HG03460 (cell line): Measurements from ENCODE around the gene FBXL19.
A peak's percentile ranks its signal among the peaks of the same experiment; 100 is the strongest.

Experiments
- ATAC-seq: cut with Tn5 transposase; IDR thresholded peaks from one replicate; pipeline ENCODE4 v1.9.1; 2021; ENCODE audit not compliant: unreplicated experiment

FBXL19 gene

DNA sequence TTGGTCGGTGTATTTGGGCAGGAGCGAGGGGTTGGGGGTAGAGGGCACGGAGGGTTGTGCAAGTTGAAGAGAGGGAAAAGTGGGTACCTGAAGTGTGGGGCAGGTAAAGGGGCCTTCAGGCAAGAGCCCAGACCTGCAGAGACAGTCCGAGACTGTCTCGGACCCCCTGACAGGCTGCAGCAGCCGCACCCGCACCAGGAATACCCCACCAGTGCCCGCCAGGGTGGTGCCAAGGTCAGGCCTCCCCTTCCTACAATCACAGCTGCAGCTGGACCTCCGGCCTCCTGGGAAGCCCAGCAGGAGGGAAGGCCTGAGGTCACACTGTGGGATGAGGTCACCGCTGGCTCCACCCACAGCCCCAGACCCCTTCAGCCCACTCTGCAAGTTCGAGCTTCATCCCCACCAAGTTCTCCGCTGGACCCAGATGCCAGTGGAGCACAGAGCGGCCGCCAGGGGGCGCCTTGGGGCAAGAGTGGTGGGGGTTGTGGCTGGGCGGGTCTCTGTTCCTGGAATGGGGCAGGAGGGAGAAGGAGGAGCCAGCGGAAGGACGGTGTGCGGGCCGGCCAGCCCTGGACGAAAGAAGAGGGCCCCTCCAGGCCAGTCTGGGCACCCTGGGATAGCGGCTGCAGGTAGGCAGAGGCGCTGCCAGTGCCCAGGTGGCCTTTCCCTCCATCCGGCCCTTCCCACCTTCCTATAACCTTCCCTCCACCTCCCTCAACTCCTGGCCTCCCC lies 61.5 kb downstream of the FBXL19 start, which contains the start of gene HSD3B7:
HSD3B7 (plus strand) TSS at position 539 of the 732 bp plus-strand sequence. CDS start 452 bp downstream, outside the sequence.
- peak; percentile 50 for ATAC-seq

DNA sequence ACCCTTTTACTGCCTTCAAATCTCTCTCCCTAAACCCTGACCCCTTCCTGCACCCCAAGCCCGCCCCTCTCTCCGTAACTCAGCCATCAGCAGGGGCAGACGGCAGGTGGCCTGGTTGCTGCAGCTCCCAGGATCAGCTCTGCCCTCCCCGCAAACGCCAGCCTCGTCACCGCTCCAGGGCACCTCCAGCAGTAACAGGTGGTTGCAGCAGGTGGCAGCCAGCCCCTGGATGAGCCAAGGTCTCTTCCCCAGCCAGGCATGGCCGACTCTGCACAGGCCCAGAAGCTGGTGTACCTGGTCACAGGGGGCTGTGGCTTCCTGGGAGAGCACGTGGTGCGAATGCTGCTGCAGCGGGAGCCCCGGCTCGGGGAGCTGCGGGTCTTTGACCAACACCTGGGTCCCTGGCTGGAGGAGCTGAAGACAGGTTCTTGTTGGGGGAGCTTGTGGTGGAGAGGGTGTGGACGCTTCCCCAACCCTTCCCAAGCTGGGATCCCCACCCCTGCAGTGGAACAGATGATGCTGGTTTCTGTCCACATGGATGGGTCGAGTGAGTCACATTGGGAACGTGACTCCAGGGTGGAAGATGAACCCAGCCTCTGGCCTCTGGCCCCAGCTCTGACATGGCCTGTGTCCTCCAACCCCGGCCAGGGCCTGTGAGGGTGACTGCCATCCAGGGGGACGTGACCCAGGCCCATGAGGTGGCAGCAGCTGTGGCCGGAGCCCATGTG lies 62.2 kb downstream of the FBXL19 start:
- ATAC-seq, result no peak

DNA sequence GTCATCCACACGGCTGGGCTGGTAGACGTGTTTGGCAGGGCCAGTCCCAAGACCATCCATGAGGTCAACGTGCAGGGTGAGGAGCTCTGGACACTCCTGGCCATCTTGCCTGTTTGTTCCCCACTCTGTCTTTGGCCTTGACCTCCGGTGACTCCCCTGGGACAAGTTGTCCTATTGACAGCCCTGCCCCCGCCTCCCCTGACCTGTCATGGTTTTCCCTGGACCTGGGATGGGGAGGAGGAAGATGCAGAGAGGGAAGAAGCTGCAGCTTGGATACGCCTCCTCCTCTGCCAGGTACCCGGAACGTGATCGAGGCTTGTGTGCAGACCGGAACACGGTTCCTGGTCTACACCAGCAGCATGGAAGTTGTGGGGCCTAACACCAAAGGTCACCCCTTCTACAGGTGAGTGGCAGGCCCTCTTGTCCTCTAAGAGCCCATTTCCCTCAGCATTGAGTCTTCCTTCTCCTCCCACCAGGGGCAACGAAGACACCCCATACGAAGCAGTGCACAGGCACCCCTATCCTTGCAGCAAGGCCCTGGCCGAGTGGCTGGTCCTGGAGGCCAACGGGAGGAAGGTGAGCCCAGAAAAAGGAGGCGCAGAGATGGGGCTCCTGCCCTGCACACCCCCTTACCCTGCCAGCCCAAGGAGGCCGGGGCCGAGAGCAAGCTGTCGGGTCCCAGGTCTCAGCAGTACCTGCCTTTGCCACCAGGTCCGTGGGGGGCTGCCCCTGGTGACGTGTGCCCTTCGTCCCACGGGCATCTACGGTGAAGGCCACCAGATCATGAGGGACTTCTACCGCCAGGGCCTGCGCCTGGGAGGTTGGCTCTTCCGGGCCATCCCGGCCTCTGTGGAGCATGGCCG lies 63.0 kb downstream of the FBXL19 start:
- ATAC-seq, result no peak

DNA sequence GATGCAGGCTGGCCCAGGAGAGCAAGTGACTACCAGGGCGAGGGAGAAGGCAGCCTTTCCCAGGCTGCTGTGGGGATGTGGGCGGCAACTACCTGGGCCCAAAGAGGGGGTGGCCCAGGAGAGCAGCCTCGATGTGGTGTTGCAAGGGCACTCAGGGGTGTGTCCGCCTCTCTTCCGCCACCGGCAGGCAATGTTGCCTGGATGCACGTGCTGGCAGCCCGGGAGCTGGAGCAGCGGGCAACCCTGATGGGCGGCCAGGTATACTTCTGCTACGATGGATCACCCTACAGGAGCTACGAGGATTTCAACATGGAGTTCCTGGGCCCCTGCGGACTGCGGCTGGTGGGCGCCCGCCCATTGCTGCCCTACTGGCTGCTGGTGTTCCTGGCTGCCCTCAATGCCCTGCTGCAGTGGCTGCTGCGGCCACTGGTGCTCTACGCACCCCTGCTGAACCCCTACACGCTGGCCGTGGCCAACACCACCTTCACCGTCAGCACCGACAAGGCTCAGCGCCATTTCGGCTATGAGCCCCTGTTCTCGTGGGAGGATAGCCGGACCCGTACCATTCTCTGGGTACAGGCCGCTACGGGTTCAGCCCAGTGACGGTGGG lies 64.3 kb downstream of the FBXL19 start:
- ATAC-seq, result no peak

DNA sequence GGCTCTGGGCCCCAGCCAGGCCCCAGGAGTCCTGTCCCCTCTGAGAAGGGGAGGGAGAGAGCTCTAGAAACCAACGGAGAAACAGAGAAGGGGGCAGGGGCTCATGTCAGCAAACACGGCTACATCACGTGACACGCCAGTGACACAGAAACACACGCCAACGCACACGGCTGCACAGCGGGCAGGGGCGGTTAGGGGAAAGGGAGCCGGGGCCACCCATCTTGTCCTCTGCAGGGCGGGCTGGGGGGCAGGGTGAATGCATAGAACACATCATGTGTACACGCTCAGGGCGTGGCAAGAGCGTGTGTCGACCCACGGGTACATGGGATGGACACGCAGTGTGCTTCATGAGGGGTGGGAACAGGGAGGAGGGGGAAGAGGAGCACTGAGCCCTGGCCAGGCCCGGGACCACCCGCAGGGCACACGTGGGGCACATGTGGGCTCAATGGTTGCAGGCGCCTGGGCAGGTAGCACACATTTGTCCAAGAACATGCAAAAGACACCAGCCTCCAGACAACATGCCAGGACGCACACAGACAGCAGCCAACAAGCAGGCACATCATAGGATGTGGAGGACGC lies 66.2 kb downstream of the FBXL19 start:
- no peak for ATAC-seq

DNA sequence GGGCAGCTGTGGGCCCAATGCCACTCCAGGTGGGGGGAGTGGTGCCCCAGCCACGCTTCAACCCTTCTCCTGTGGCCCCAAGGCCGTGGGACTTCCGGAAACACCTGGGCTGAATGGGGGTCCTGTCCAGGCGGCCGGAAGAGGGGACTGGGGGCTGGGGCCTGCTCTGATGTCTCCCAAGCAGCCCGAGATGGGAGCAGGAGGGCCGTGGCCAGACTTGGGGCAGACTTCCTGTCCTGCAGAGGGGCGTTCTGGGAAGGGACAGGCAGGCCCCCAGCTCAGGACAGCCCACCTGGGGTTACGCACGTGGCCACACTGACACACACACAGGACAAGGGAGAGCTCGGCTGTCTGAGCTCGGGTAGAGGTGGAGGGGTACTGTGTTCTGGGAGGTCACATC lies 66.7 kb downstream of the FBXL19 start:
- ATAC-seq, result no peak

DNA sequence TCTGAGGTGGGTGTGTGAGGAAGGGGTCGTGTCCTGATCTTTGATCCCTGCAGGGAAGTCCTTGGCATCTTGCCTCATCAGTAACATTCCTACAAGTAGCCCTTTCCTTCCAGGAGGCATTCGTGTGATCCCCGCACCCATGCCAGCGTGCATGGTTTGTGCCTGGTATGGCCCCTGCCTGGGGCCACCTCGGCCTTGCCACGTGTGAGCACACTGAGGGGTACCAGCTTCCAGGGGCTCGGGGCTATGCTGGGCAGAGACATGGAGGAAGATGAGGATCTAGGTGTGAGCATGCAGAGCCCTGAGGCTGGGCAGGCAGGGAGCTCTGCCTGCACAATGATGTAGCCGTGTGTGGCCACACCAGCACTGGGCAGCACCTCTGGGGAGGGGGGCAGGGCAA lies 67.7 kb downstream of the FBXL19 start:
- ATAC-seq, result no peak

DNA sequence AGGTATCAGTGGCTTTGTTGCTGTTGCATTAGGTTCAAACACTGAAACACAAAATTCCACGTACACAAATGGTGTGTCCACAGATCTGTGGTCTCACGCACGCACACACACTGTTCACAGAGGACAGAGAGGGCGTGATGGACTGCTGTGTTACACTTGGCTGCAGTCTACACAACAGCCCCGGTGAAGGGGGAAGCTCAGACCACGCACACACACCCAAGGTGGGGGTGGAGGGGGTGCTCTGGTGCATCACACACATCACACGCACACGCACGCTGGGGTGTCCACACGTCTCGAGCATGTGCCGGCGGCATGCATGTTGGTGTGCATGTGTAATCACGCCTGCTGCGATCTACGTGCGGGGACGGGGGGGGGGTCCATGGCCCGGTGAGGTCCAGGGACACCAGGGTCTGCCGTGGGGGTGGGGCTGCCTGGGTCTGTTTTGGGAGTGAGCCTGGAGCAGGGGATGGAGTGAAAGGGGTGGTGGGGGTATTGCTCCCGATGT lies 69.0 kb downstream of the FBXL19 start:
- no peak for ATAC-seq

DNA sequence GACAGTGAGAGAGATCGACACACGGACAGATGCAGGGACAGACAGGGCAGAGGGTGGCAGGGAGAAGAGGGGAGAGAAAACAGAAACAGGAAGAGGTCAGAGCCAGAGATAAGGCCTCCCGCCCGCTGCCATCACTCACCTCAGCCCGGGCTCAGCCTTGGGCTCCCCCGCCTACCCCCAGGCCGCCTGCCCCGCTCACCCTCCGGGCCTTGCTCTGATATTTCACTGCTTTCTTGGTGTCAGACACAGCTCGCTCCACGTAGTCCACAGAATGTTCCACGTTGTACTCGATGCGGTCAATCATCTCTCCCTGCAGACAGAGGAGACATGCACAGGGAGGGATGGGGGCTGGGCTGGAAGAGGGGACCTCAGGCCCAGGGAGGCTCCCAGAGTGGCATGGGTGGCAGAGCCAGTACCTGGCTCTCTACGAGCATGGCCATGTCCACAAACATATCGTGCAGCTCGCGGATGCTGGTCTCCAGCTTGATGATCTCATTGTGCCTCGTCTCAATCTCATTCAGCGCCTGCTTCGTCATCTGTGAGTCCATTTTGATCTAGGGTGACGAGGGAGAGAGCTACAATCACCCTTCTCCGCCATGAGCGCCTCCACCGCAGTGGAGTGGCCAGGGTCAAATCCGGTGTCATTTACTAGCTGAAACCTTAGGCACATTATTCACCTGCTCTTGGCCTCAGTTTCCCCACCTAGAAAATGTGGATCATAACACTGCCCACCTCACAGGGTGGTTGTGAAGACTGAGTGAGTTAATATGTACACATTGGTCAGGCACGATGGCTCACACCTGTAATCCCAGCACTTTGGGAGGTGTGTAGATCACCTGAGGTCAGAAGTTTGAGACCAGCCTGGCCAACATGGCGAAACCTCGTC lies 69.8 kb downstream of the FBXL19 start:
- no peak for ATAC-seq

DNA sequence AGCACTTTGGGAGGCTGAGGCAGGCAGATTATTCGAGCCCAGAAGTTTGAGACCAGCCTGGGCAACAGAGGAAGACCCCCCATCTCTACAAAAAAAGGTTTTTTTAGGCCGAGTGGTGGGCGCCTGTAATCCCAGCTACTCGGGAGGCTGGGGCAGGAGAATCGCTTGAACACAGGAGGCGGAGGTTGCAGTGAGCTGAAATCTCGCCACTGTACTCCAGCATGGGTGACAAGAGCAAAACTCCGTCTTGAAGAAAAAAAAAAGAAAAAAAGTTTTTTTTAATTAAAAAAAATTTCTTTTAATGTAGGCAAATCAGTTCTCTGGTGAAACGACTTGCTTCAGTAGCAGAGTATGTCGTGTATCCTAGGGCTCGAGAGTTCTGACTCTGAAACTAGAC lies 72.6 kb downstream of the FBXL19 start:
- no peak for ATAC-seq

DNA sequence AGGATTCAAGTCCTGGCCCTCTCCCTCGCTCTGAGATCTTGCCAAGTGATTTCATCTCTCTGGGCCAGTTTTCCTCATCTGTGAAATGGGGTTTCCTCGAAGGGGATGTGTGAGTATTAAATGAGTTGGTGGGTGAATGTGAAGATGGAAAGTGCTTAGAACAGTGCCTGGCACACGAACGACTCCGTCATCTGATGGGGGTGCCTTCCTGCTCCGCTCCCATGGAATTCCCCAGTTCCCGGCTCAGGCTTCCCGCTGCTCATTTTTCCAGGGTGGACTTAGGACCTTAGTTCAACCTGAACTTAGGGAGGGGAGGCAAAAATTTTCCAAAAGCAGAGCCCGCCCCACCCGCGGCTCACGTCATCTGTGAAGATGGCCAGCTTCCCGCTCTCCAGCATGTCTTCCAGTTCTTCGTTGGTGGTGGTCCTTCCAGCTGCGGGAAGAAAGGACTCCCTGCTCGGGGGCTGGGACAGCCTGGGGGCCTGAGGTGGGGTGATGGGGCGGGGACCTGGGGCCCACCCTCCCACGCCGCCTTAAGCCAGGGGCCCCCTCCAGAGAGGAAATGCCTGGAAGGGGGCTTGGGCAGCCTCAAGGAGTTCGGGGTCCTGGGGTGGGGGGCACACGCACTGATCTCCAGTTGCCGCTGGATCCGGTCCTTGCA lies 73.1 kb downstream of the FBXL19 start:
- no peak for ATAC-seq

DNA sequence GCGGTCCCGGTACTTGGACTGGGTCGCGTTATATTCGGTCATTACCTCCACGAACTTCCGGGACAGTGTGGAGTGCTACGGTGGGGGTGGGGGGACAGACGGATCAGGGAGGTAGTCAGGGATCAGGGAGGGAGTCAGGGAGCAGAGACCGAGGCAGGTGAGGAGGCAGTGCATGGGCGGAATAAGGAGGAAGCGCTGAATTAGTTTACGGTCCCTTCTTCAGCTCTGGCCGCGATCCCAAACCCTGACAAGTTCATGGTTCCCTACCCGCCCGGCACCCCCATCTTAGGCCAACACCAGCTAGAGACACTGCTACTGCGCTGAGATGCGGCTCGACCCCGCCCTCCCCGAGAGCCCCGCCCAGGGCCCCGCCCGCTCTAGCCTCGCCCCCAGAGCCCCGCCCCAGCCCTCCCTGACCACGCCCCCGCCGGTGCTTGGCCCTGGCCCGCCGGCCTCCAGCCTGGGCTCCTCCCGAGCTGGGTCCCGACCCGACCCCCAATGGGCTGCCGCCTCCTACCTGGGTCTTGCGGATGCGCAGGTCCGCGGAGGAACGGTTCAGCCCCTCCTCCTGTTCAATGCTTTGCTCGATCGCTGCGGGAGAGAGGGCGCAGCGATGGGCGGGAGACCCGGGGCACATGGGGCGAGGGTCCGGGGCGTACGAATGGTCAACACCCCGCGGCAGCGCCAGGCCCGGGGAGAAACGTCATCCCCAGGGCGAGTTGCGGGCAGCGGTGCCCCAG lies 73.8 kb downstream of the FBXL19 start:
- peak; percentile 92 for ATAC-seq

DNA sequence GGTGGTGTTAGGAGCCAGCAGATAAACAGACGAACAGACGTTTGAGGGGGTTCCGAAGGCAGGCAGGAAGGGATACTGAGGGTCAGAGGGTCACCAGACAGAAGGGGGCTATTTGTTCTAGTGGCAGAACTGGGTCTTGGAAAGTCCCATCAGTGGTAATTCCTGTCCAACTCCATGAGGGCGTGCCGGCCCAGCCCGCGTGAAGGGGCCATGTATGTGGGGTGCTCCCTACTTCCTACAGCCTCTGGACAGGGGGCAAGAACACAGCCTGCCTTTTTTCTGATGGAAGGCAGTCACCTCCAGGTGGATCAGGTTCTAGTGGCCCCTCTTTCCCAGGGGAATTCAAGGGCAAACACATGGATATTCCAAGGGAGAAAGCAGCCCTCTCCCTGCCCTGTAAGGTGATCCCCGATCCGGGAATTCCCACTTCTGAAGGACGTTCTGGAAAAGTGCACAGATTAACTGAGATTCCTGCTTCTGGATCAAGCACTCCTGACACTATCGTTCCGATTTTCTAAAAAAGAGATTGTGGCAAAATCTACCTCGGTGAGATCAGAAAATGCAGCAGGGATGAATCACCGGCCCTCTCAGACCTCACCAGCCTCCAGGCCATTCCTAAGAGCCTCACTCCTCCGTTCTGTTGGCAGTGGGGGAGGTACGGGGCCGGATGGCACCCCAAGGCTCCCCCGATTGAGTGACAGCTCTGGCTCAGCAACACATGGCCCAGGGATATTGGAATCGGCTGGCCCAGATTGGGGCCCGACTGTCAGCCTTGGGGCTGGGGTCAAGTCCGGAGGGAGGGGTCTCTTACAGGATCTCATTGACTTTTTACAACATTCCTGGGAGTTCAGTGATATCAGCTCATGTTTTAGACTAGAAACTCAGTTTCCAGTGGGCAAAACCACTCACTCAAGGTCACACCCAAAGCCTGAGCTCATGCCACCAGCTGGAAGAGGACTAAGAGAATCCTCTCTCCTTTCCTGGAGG lies 74.6 kb downstream of the FBXL19 start:
- ATAC-seq, result no peak
